Measurements from ENCODE around the gene LIME1. TPM values are rescaled to one million over a fixed set of nuclear protein-coding genes. Genes with fewer than 3 reads are reported as not detected.
A peak's percentile ranks its signal among the peaks of the same experiment; 100 is the strongest.

LIME1 gene
- total and polyA plus RNA-seq, 10 of the 15 experiments (the other 5 are each of a cell fraction or from before 2014, with no cell fraction given) = 0.35 to 154 (median 49.9) TPM

GRCh38 chr20:63708301-63709148, 27.9 kb upstream of the LIME1 start:
- peak overlapping the region; percentile 41 for H2AFZ ChIP-seq (ENCODE audit: control insufficient read depth, low read depth, low read length)
- no peak for TF ChIP-seq NR2C2 (IDR thresholded peaks at IDR 0.05; ENCODE audit: borderline replicate concordance, control insufficient read depth, insufficient read length, low read depth)
- TF ChIP-seq FOS (IDR thresholded peaks at IDR 0.05; ENCODE audit: borderline replicate concordance, extremely low read depth, insufficient read length) = no peak
- no peak for TF ChIP-seq E2F4 (IDR thresholded peaks at IDR 0.05; ENCODE audit: low read depth, low read length)
- no peak for TF ChIP-seq RELB (IDR thresholded peaks at IDR 0.05; ENCODE audit: low read depth)
- no peak for TF ChIP-seq YBX1 (IDR thresholded peaks at IDR 0.05)
- no peak for TF ChIP-seq DPF2 (IDR thresholded peaks at IDR 0.05)
- no peak for TF ChIP-seq NFIC (IDR thresholded peaks at IDR 0.05; ENCODE audit: low read depth, low read length)
- no peak for TF ChIP-seq ETV6 (conservative IDR thresholded peaks at IDR 0.05 in 1 of 2, IDR thresholded peaks at IDR 0.05 in 1 of 2; ENCODE audit: borderline replicate concordance in 1 of 2, low read depth in 1 of 2)
- TF ChIP-seq TCF12 (IDR thresholded peaks at IDR 0.05; ENCODE audit: low read depth, low read length) = no peak
- no peak for TF ChIP-seq E2F8 (IDR thresholded peaks at IDR 0.05; ENCODE audit: low read depth, partially characterized antibody)
- no peak for TF ChIP-seq CBFB (IDR thresholded peaks at IDR 0.05; ENCODE audit: low read depth)
- no peaks in the 10 kb centered on the region for H3K27me3 ChIP-seq (replicated peaks in 1 of 2; ENCODE audit: control insufficient read depth in 2 of 2, insufficient read depth in 2 of 2, low read length in 1 of 2)
- peaks cover 50% of the 10 kb centered on the region for H3K79me2 ChIP-seq (ENCODE audit: control insufficient read depth, insufficient read depth, low read length)
- H4K20me1 ChIP-seq (ENCODE audit: control insufficient read depth, insufficient read depth) = no peaks in the 10 kb centered on the region
- ChIA-PET RAD21 (ENCODE audit: unreplicated experiment) (interaction anchor here (0.6 to 2.4 kb wide), 17 partner anchors 10 to 353 kb away, joined by 3 to 32 read pairs (median 4); partner anchors contain the start of genes LIME1, PRPF6, PTK6 and RTEL1), SMC1A (ENCODE audit: uncharacterized antibody, unreplicated experiment) (interaction anchor here (0.6 to 2.6 kb wide), 8 partner anchors 11 to 156 kb away, joined by 3 to 14 read pairs (median 5); partner anchors contain the start of genes LIME1 and TPD52L2), POLR2A (interaction anchor here (1.0 to 1.6 kb wide), 7 partner anchors 28 to 188 kb away, joined by 3 to 5 read pairs (median 3); partner anchors contain the start of genes LIME1, RTEL1, SLC2A4RG and TPD52L2), CTCF (interaction anchor here (0.9 to 3.3 kb wide), 16 partner anchors 10 to 269 kb away, joined by 3 to 28 read pairs (median 5); partner anchors contain the start of genes LIME1, RTEL1, SLC2A4RG and TPD52L2)
- H3K4me3 ChIP-seq = peak overlapping the region; percentile 89
- TSS peak; percentile 65 for BruUV-seq (replicated peaks)
- intact Hi-C loops (cut with micrococcal nuclease; ENCODE audit: unreplicated experiment) (no loop called here), in situ Hi-C loops (cut with MboI) (loop anchor here (5.0 kb wide), 1 partner anchor 149 kb away; no protein-coding TSS in a partner anchor)
- no peak for FAIRE-seq
- DNase-seq (ENCODE audit: low read depth, low spot score) = no peak
- WGBS (ENCODE audit: insufficient coverage, insufficient replicate concordance, low lambda C conversion rate, missing lambda C conversion rate) = 50% methylated on average over 46 of the region's 67 CpGs
- no peak; the same call in 2 of the 3 replicates for ATAC-seq
- peak overlapping the region; percentile 67 for H3K27ac ChIP-seq (ENCODE audit: control insufficient read depth, insufficient read depth)
- H3K36me3 ChIP-seq (ENCODE audit: control insufficient read depth in 2 of 2, insufficient read depth in 2 of 2, low read length in 1 of 2) = peaks cover 5 to 27% of the 10 kb centered on the region in 2 experiments
- peaks cover 7% of the 10 kb centered on the region; the same call in 2 of the 3 replicates for H3K9me3 ChIP-seq (replicated peaks; ENCODE audit: control insufficient read depth, insufficient read depth, low read length)
- H3K4me2 ChIP-seq (ENCODE audit: control insufficient read depth, insufficient read depth) = peak overlapping the region; percentile 72
- H3K4me1 ChIP-seq (ENCODE audit: control insufficient read depth, insufficient read depth, low read length) = peaks cover 12% of the 10 kb centered on the region
- peak overlapping the region; percentile 77 for H3K9ac ChIP-seq (ENCODE audit: control insufficient read depth, insufficient read depth, low read length)

All from GM12878 (cell line).